GM23248 (cell line): ENCODE results near the gene FRAS1. TPM values are rescaled to one million over a fixed set of nuclear protein-coding genes. Genes with fewer than 3 reads are reported as not detected.
A peak's percentile ranks its signal among the peaks of the same experiment; 100 is the strongest.
"Not testable (repeated sequence)": the region's sequence is repeated elsewhere in the genome, so short reads cannot be mapped to it uniquely, and the experiment has no call there.

Experiments used
- DNase-seq: peaks from one replicate; pipeline ENCODE4 v3.0.0-alpha.2; 2015
- H2AFZ ChIP-seq: fragments of 200-600 bp; sonication (generic); 2 replicates; pipeline ENCODE4 v1.6.1; 2016; ENCODE audit warnings: antibody characterized with exemption
- H3F3A ChIP-seq: fragments of 200-600 bp; sonication (generic); 2 replicates; pipeline ENCODE4 v1.6.1; 2016; ENCODE audit warnings: mild to moderate bottlenecking, antibody characterized with exemption, mixed run types; ENCODE audit not compliant: insufficient read depth
- H3K27ac ChIP-seq: fragments of 200-600 bp; sonication (generic); 2 replicates; pipeline ENCODE4 v1.5.1; 2016; ENCODE audit warnings: mild to moderate bottlenecking
- H3K27me3 ChIP-seq: fragments of 200-600 bp; sonication (generic); replicated peaks from 2 replicates; pipeline ENCODE4 v1.6.1; 2016; ENCODE audit warnings: mild to moderate bottlenecking; ENCODE audit not compliant: insufficient read depth
- H3K36me3 ChIP-seq: fragments of 200-600 bp; sonication (generic); 2 replicates; pipeline ENCODE4 v1.6.1; 2016; ENCODE audit warnings: low read depth, mild to moderate bottlenecking
- H3K4me1 ChIP-seq: fragments of 200-600 bp; sonication (generic); 2 replicates; pipeline ENCODE4 v1.6.1; 2016; ENCODE audit warnings: mild to moderate bottlenecking; ENCODE audit not compliant: insufficient read depth
- H3K4me2 ChIP-seq: fragments of 200-600 bp; sonication (generic); one replicate; pipeline ENCODE4 v1.6.1; 2016; ENCODE audit warnings: mild to moderate bottlenecking; ENCODE audit not compliant: unreplicated experiment
- H3K4me3 ChIP-seq: fragments of 200-600 bp; sonication (generic); 2 replicates; pipeline ENCODE4 v1.5.1; 2016; ENCODE audit warnings: mild to moderate bottlenecking
- H3K79me2 ChIP-seq: fragments of 200-600 bp; sonication (generic); 2 replicates; pipeline ENCODE4 v1.6.1; 2016; ENCODE audit warnings: mild to moderate bottlenecking; ENCODE audit not compliant: insufficient read depth
- H3K9ac ChIP-seq: fragments of 200-600 bp; sonication (generic); 2 replicates; pipeline ENCODE4 v1.6.1; 2016; ENCODE audit warnings: mild to moderate bottlenecking
- H3K9me2 ChIP-seq: fragments of 200-600 bp; sonication (generic); 2 replicates; pipeline ENCODE4 v1.6.1; 2016; ENCODE audit warnings: mixed run types, mild to moderate bottlenecking, moderate library complexity; ENCODE audit not compliant: insufficient read depth
- H3K9me3 ChIP-seq: fragments of 200-600 bp; sonication (generic); one replicate; pipeline ENCODE4 v1.6.1; 2017; ENCODE audit warnings: low read depth
- H4K20me1 ChIP-seq: fragments of 200-600 bp; sonication (generic); 2 replicates; pipeline ENCODE4 v1.6.0; 2016; ENCODE audit not compliant: insufficient read depth
- EZH2 ChIP-seq: fragments of 200-600 bp; sonication (generic); IDR thresholded peaks from 2 replicates; pipeline ENCODE4 v1.6.1; 2018; ENCODE audit warnings: antibody characterized with exemption, mild to moderate bottlenecking; ENCODE audit not compliant: insufficient read depth, poor library complexity, severe bottlenecking
- EZH2phosphoT487 ChIP-seq: fragments of 200-600 bp; sonication (generic); IDR thresholded peaks from 2 replicates; pipeline ENCODE4 v1.6.1; 2018; ENCODE audit warnings: antibody characterized with exemption, moderate library complexity, mild to moderate bottlenecking, low read depth; ENCODE audit not compliant: insufficient read depth
- WGBS, 2 experiments: methylation state at CpG; one replicate each; pipeline ENCODE4 v1.1.6; 2015 to 2017; ENCODE audit warnings: low lambda C conversion rate in 2 of 2, low coverage in 1 of 2; ENCODE audit errors: missing lambda C conversion rate in 2 of 2; 5-methylcytosine and 5-hydroxymethylcytosine counted together
- in situ Hi-C: fragments of 300-500 bp; cut with MboI; formaldehyde crosslinking; loops from 2 replicates; pipeline ENCODE4 v1.15.0; 2020
- polyA plus RNA-seq: library from polyadenylated mRNA; unstranded; fragments of >200 nt; fragmentation: Nextera tagmentation; extraction: Ambion mirVana; gene quantifications from 2 replicates; pipeline ENCODE4 v1.2.1, GENCODE V29; 2016
- total RNA-seq: library from RNA; depleted of rRNA; stranded (reverse); fragments of >200 nt; shearing (Covaris generic); gene quantifications from 2 replicates; pipeline ENCODE4 v1.2.3, GENCODE V29; 2014

Gene FRAS1
- total and polyA plus RNA-seq, 2 experiments from 2014 or later = 6.5 to 19.8 TPM

- peak; percentile 55 for DNase-seq
- H3K4me2 ChIP-seq = peak overlapping the region; percentile 19
- no peaks in the 10 kb centered on the region for H3K9me2 ChIP-seq
- in situ Hi-C loops = no loop called here
- peaks cover 55% of the 10 kb centered on the region for H3K4me1 ChIP-seq
- no peaks in the 10 kb centered on the region for H3K36me3 ChIP-seq
- no peaks in the 10 kb centered on the region for H3K27me3 ChIP-seq
- H3F3A ChIP-seq = peaks cover 41% of the 10 kb centered on the region
- no peak overlapping the region for H3K9ac ChIP-seq
- peak overlapping the region; percentile 10; the same call in 1 of the 2 replicates for H3K27ac ChIP-seq
- no peaks in the 10 kb centered on the region for H4K20me1 ChIP-seq
- H3K9me3 ChIP-seq = no peaks in the 10 kb centered on the region
- no peak overlapping the region for H3K4me3 ChIP-seq
- H3K79me2 ChIP-seq = no peaks in the 10 kb centered on the region
- no peak for TF ChIP-seq EZH2phosphoT487
- no peak for TF ChIP-seq EZH2
- H2AFZ ChIP-seq = no peak overlapping the region
Measured at GRCh38 chr4:78298618-78299017, 241.5 kb downstream of the FRAS1 start.

GRCh38 chr4:78299565-78299972, 242.4 kb downstream of the FRAS1 start:
- no peaks in the 10 kb centered on the region for H3K9me2 ChIP-seq
- 23 to 26% methylated on average over 2 of the region's 2 CpGs for WGBS, 2 experiments
- H3K9me3 ChIP-seq = no peaks in the 10 kb centered on the region
- peak; percentile 53 for DNase-seq
- H3K4me3 ChIP-seq = no peak overlapping the region
- peaks cover 46% of the 10 kb centered on the region for H3K4me1 ChIP-seq
- H3K36me3 ChIP-seq = no peaks in the 10 kb centered on the region
- no peak overlapping the region for H2AFZ ChIP-seq
- no peaks in the 10 kb centered on the region for H4K20me1 ChIP-seq
- TF ChIP-seq EZH2phosphoT487 = no peak
- no peak for TF ChIP-seq EZH2
- no peak overlapping the region for H3K4me2 ChIP-seq
- no peak overlapping the region for H3K9ac ChIP-seq
- no peaks in the 10 kb centered on the region for H3K79me2 ChIP-seq
- H3F3A ChIP-seq = peaks cover 39% of the 10 kb centered on the region
- H3K27me3 ChIP-seq = no peaks in the 10 kb centered on the region
- in situ Hi-C loops = no loop called here
- H3K27ac ChIP-seq = no peak overlapping the region

GRCh38 chr4:78307263-78307662, 250.1 kb downstream of the FRAS1 start:
- H3K36me3 ChIP-seq, H3K79me2 ChIP-seq, in situ Hi-C loops, DNase-seq, H2AFZ ChIP-seq, H3K4me2 ChIP-seq, H3K27ac ChIP-seq, H3K4me3 ChIP-seq, H4K20me1 ChIP-seq, H3K9me2 ChIP-seq, H3K27me3 ChIP-seq, H3F3A ChIP-seq, H3K9me3 ChIP-seq, H3K9ac ChIP-seq: not testable (repeated sequence)
- 87% methylated on average over 14 to 16 of the region's 16 CpGs for WGBS, 2 experiments
- H3K4me1 ChIP-seq = peaks cover 11% of the 10 kb centered on the region

GRCh38 chr4:78308517-78308916, 251.4 kb downstream of the FRAS1 start:
- DNase-seq = no peak
- Histone ChIP-seq H3K9me3 (no peaks in the 10 kb centered on the region), H3F3A (peaks cover 9% of the 10 kb centered on the region; the same call in 1 of the 2 replicates), H3K4me2 (no peak overlapping the region), H3K36me3 (no peaks in the 10 kb centered on the region; the same call in 1 of the 2 replicates), H2AFZ (no peak overlapping the region), H3K9ac (no peak overlapping the region), H3K4me3 (no peak overlapping the region), H3K27me3 (no peaks in the 10 kb centered on the region), H4K20me1 (no peaks in the 10 kb centered on the region), H3K9me2 (no peaks in the 10 kb centered on the region), H3K79me2 (no peaks in the 10 kb centered on the region), H3K4me1 (peaks cover 24% of the 10 kb centered on the region), H3K27ac (no peak overlapping the region)
- 74 to 83% methylated on average over 4 of the region's 4 CpGs for WGBS, 2 experiments
- in situ Hi-C loops = no loop called here
- TF ChIP-seq EZH2 = no peak
- no peak for TF ChIP-seq EZH2phosphoT487

- H3K4me3 ChIP-seq = no peak overlapping the region
Measured at GRCh38 chr4:78309352-78309751, 252.2 kb downstream of the FRAS1 start.

More at GRCh38 chr4:78309352-78309751, 252.2 kb downstream of the FRAS1 start:
- no peaks in the 10 kb centered on the region for H3K9me3 ChIP-seq
- no peaks in the 10 kb centered on the region for H3K9me2 ChIP-seq
- H3K9ac ChIP-seq = no peak overlapping the region
- no peaks in the 10 kb centered on the region for H3K27me3 ChIP-seq
- no peak overlapping the region for H3K27ac ChIP-seq
- 98% methylated on average over 2 of the region's 2 CpGs for WGBS, 2 experiments
- no peaks in the 10 kb centered on the region for H4K20me1 ChIP-seq
- no peaks in the 10 kb centered on the region; the same call in 1 of the 2 replicates for H3K36me3 ChIP-seq
- H3K4me1 ChIP-seq = peaks cover 26% of the 10 kb centered on the region
- H3F3A ChIP-seq = peaks cover 9% of the 10 kb centered on the region; the same call in 1 of the 2 replicates
- H3K79me2 ChIP-seq = no peaks in the 10 kb centered on the region
- DNase-seq = no peak
- no peak overlapping the region for H3K4me2 ChIP-seq
- no peak overlapping the region for H2AFZ ChIP-seq
- TF ChIP-seq EZH2phosphoT487 (no peak), EZH2 (no peak)
- in situ Hi-C loops = no loop called here
